Nephron (organoid): ENCODE measurements around the gene TNIK.

Experiments
- H3K27ac Mint-ChIP-seq, 3 experiments: 2 replicates each; pipeline ENCODE4 v1.8.0; 2020; ENCODE audit warnings: mixed read lengths in 3 of 3, mild to moderate bottlenecking in 2 of 3, moderate library complexity in 1 of 3
- H3K27me3 Mint-ChIP-seq: 2 replicates; pipeline ENCODE4 v1.8.0; 2021; ENCODE audit warnings: low read depth, mild to moderate bottlenecking, moderate library complexity, mixed read lengths
- H3K36me3 Mint-ChIP-seq: 2 replicates; pipeline ENCODE4 v1.8.0; 2020; ENCODE audit warnings: low read depth, mixed read lengths
- H3K4me1 Mint-ChIP-seq: 2 replicates; pipeline ENCODE4 v1.8.0; 2020; ENCODE audit warnings: mixed read lengths
- H3K4me3 Mint-ChIP-seq, 3 experiments: 2 replicates each; pipeline ENCODE4 v1.8.0; 2020; ENCODE audit warnings: mild to moderate bottlenecking in 3 of 3, mixed read lengths in 3 of 3, moderate library complexity in 2 of 3
- H3K9me3 Mint-ChIP-seq: 2 replicates; pipeline ENCODE4 v1.8.0; 2020; ENCODE audit warnings: mixed read lengths
- TF ChIP-seq, protein P1 (sequence below), 3 experiments: fragments of 200-600 bp; sonication (generic); IDR thresholded peaks; one replicate each; pipeline ENCODE4 v1.5.0; 2021; ENCODE audit warnings: antibody characterized with exemption in 3 of 3; ENCODE audit not compliant: unreplicated experiment in 3 of 3

The TNIK gene

DNA sequence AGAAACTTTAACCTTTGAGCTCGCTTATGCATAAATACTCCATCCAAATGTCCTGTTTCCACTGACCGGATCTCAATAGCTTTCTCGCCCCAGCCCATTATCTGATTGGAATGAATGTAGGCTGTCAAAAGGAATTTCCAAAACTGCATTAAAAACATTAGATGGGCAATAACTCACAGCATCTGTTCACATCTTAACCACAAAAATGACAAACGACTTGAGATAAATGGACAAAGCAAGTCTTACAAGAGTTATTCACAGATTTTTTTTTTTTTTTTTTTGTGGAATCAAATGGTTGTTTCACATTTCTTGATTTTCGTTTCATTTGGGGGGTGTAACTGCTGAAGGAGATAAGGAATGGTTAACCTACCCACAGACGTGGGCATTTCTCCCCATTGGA is 394.0 kb downstream of the TNIK start:
- Mint-ChIP-seq H3K36me3 (peaks cover 40% of the 10 kb centered on the region), H3K9me3 (no peaks in the 10 kb centered on the region), H3K27ac (no peak overlapping the region), H3K4me1 (no peaks in the 10 kb centered on the region), H3K4me3 (no peak overlapping the region), H3K27me3 (no peaks in the 10 kb centered on the region)
- TF ChIP-seq, protein P1, sequence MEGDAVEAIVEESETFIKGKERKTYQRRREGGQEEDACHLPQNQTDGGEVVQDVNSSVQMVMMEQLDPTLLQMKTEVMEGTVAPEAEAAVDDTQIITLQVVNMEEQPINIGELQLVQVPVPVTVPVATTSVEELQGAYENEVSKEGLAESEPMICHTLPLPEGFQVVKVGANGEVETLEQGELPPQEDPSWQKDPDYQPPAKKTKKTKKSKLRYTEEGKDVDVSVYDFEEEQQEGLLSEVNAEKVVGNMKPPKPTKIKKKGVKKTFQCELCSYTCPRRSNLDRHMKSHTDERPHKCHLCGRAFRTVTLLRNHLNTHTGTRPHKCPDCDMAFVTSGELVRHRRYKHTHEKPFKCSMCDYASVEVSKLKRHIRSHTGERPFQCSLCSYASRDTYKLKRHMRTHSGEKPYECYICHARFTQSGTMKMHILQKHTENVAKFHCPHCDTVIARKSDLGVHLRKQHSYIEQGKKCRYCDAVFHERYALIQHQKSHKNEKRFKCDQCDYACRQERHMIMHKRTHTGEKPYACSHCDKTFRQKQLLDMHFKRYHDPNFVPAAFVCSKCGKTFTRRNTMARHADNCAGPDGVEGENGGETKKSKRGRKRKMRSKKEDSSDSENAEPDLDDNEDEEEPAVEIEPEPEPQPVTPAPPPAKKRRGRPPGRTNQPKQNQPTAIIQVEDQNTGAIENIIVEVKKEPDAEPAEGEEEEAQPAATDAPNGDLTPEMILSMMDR (IDR thresholded peaks at IDR 0.05; ENCODE audit: unreplicated experiment in 3 of 3) = no peak

DNA sequence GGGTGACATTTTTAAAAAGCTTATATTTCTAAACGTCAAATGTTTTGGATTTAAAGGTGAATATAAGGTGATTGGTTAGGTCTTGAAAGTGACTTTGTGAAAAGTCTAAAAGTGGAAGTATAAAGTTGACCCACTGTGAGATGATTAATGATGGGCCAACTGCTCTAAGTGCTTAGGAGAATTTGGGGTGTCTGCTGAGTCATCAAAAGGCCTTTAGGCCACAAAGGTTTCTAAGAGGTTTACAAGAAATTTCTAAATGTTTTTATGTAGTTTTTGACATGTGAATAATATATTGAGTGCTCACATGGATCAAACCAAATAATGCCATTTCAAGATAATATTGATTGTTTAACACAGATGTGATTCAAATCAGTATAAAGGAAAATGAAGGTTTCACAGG is 394.5 kb downstream of the TNIK start:
- no peaks in the 10 kb centered on the region for H3K27me3 Mint-ChIP-seq
- H3K27ac Mint-ChIP-seq = no peak overlapping the region
- H3K4me3 Mint-ChIP-seq = no peak overlapping the region
- H3K9me3 Mint-ChIP-seq = no peaks in the 10 kb centered on the region
- no peaks in the 10 kb centered on the region for H3K4me1 Mint-ChIP-seq
- TF ChIP-seq, protein P1 (IDR thresholded peaks at IDR 0.05; ENCODE audit: unreplicated experiment in 3 of 3) = no peak
- peaks cover 40% of the 10 kb centered on the region for H3K36me3 Mint-ChIP-seq

DNA sequence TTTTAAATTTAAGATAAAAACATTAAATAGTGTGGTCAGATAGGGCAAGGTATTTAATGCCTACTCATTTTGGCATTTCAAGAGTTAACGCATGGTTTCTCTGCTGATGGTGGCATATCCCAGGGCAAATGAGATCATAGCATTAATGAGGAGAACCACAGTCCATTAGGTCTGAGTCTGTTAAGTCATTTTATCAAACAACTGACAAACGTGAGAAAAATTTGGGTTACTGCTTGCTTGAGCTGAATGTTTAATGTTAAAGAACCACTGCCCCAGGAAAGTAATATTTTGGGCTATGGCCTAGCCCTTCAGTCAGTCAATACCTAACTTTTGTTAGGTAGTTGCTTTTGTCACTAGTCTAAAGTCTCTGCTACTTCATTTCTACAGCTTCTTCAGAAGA is 395.7 kb downstream of the TNIK start:
- H3K27ac Mint-ChIP-seq = no peak overlapping the region
- no peaks in the 10 kb centered on the region for H3K9me3 Mint-ChIP-seq
- no peaks in the 10 kb centered on the region for H3K4me1 Mint-ChIP-seq
- H3K27me3 Mint-ChIP-seq = no peaks in the 10 kb centered on the region
- TF ChIP-seq, protein P1 (IDR thresholded peaks at IDR 0.05; ENCODE audit: unreplicated experiment in 3 of 3) = no peak
- no peak overlapping the region for H3K4me3 Mint-ChIP-seq
- peaks cover 29% of the 10 kb centered on the region for H3K36me3 Mint-ChIP-seq

DNA sequence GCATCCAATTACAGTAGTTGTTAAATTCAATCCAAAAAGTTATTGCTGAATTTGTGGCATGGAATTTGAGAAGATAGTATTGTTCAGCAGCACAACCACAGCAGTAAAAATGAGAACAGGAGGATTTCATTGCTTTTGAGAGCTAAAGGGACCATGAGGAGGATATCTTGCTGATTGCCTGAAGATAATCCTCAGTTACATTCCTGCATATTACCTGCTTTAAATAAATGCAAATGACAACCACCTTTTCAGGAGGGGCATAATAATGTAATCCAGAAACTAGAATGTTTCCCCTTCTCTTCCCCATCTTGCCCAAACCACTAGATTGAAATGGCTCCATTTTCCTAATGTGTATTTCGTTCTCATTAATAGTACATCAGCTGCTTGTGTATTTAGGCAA is 398.5 kb downstream of the TNIK start:
- Mint-ChIP-seq H3K4me1 (no peaks in the 10 kb centered on the region), H3K9me3 (no peaks in the 10 kb centered on the region), H3K4me3 (no peak overlapping the region), H3K27ac (no peak overlapping the region), H3K36me3 (peaks cover 20% of the 10 kb centered on the region), H3K27me3 (no peaks in the 10 kb centered on the region)
- TF ChIP-seq, protein P1 (IDR thresholded peaks at IDR 0.05; ENCODE audit: unreplicated experiment in 3 of 3) = no peak

DNA sequence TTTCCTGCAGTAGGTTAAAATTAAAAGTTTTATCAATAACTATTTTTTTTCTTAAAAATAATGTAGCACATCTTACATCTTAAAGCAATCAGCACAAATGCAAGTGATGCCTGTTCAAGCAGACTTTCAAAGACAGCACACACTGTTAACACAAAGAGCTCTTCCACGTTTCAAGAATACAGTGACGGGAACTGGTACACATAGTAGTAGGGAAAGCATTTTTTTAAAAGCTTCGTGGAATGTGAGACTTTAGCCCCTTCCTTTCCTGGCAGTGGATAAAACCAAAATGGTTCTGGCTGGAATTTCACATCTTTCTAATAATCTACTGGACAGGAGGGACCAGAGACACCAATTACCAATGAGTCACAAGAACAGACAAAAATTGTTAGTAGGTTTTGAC is 400.2 kb downstream of the TNIK start:
- H3K27me3 Mint-ChIP-seq = no peaks in the 10 kb centered on the region
- H3K27ac Mint-ChIP-seq = no peak overlapping the region
- H3K4me3 Mint-ChIP-seq = no peak overlapping the region
- no peaks in the 10 kb centered on the region for H3K4me1 Mint-ChIP-seq
- TF ChIP-seq, protein P1 (IDR thresholded peaks at IDR 0.05; ENCODE audit: unreplicated experiment in 3 of 3) = no peak
- H3K36me3 Mint-ChIP-seq = peaks cover 7% of the 10 kb centered on the region
- H3K9me3 Mint-ChIP-seq = no peaks in the 10 kb centered on the region

DNA sequence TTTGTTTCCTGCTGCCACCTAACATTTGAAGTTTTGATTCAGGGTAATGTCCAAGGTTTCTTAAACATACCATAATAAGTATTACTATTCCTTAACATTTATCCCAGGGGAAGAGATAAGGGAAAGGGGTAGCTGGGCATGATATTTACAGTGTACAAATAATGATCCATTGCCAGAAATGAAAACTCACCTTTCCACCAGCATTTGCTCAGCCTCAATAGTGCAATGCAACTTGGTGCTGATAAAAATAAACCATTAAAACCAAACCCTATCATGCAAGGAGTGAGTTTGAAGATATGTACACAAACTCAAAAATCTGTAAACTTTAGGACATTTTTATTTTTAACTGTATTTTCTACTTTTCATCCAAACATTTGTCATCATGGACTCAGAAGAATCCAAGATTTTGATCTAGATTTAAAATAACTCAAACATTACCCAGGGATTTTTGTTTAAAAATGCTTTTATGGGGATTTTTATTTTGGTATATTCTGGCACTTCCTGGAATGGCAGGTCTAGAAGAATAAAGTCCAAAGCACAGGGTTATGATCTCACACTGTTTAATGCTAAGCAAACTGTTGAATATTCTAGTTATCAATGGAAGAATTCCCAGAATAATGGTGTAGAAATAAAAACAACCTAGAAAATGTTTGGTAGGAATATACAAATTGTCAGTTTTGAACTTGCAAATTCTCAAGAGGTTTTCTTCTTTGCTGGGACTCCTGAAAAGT is 401.2 kb downstream of the TNIK start:
- Mint-ChIP-seq H3K27ac (no peak overlapping the region), H3K9me3 (no peaks in the 10 kb centered on the region), H3K36me3 (peaks cover under 1% of the 10 kb centered on the region), H3K4me3 (no peak overlapping the region), H3K27me3 (no peaks in the 10 kb centered on the region), H3K4me1 (no peaks in the 10 kb centered on the region)
- TF ChIP-seq, protein P1 (IDR thresholded peaks at IDR 0.05; ENCODE audit: unreplicated experiment in 3 of 3) = no peak
